HG03460 (cell line): ENCODE measurements around the gene NAPA.

Experiments
- ATAC-seq: cut with Tn5 transposase; IDR thresholded peaks from one replicate; pipeline ENCODE4 v1.9.1; 2021; ENCODE audit not compliant: unreplicated experiment

The NAPA gene

GRCh38 chr19:47464675-47465419 is 50.0 kb downstream of the NAPA start:
- ATAC-seq, result no peak

GRCh38 chr19:47461876-47462275 is 53.0 kb downstream of the NAPA start:
- no peak for ATAC-seq

- ATAC-seq, result no peak
These were observed 55.4 kb downstream of the NAPA start for GRCh38 chr19:47459477-47459876.

- ATAC-seq, result no peak
These were observed 56.2 kb downstream of the NAPA start for GRCh38 chr19:47458672-47459071.

GRCh38 chr19:47456721-47457474 is 58.0 kb downstream of the NAPA start:
- ATAC-seq, result no peak

GRCh38 chr19:47450478-47450877 is 64.4 kb downstream of the NAPA start:
- ATAC-seq, result no peak

GRCh38 chr19:47448360-47448727 is 66.5 kb downstream of the NAPA start:
- ATAC-seq, result no peak

GRCh38 chr19:47447470-47448359 is 67.1 kb downstream of the NAPA start:
- ATAC-seq, result no peak

- no peak for ATAC-seq
These were observed 68.1 kb downstream of the NAPA start for GRCh38 chr19:47446534-47447469.

GRCh38 chr19:47445937-47446402 is 68.9 kb downstream of the NAPA start:
- no peak for ATAC-seq

- ATAC-seq, result no peak
These were observed 69.3 kb downstream of the NAPA start for GRCh38 chr19:47445527-47445926.

GRCh38 chr19:47444388-47444821 is 70.5 kb downstream of the NAPA start:
- ATAC-seq, result no peak

- no peak for ATAC-seq
These were observed 71.5 kb downstream of the NAPA start for GRCh38 chr19:47443331-47443730.

- no peak for ATAC-seq
These were observed 76.1 kb downstream of the NAPA start for GRCh38 chr19:47438793-47439220.
